Stomach (tissue), 4 donors: Measurements from ENCODE around the gene CDC42BPB.

Experiments used
- EP300 ChIP-seq: sonication (generic); formaldehyde crosslinking; IDR thresholded peaks from one replicate; pipeline ENCODE4 v1.6.1; 2017; ENCODE audit warnings: antibody characterized with exemption
- POLR2A ChIP-seq, 4 donors: fragments of 450-650 bp; IDR thresholded peaks; one replicate each; pipeline ENCODE4 v1.6.1; 2016; ENCODE audit warnings: antibody characterized with exemption in 4 of 4, control low read depth in 2 of 4, mild to moderate bottlenecking in 1 of 4, moderate library complexity in 1 of 4
- TF ChIP-seq, protein P1 (sequence below), 7 experiments: fragments of 450-650 bp in 4 of 7; fragments of 200-600 bp in 3 of 7; sonication (generic) in 3 of 7; IDR thresholded peaks; one replicate each; pipeline ENCODE4 v1.5.1; 2016 to 2019; ENCODE audit warnings: antibody characterized with exemption in 7 of 7, control low read depth in 2 of 7, mild to moderate bottlenecking in 1 of 7

GRCh38 chr14:103097994-103098957, 40.9 kb upstream of the CDC42BPB start:
- no peak for TF ChIP-seq POLR2A (IDR thresholded peaks at IDR 0.05)
- no peak for TF ChIP-seq EP300
- TF ChIP-seq, protein P1, sequence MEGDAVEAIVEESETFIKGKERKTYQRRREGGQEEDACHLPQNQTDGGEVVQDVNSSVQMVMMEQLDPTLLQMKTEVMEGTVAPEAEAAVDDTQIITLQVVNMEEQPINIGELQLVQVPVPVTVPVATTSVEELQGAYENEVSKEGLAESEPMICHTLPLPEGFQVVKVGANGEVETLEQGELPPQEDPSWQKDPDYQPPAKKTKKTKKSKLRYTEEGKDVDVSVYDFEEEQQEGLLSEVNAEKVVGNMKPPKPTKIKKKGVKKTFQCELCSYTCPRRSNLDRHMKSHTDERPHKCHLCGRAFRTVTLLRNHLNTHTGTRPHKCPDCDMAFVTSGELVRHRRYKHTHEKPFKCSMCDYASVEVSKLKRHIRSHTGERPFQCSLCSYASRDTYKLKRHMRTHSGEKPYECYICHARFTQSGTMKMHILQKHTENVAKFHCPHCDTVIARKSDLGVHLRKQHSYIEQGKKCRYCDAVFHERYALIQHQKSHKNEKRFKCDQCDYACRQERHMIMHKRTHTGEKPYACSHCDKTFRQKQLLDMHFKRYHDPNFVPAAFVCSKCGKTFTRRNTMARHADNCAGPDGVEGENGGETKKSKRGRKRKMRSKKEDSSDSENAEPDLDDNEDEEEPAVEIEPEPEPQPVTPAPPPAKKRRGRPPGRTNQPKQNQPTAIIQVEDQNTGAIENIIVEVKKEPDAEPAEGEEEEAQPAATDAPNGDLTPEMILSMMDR (IDR thresholded peaks at IDR 0.05) = no peak
